Neuronal stem cell (in vitro differentiated cells): Measurements from ENCODE around the gene HSPA2.

Source experiments
- DNase-seq: peaks from one replicate; pipeline ENCODE4 v3.0.0-alpha.2; 2013; ENCODE audit warnings: low spot score
- H2AFZ ChIP-seq: one replicate; pipeline ENCODE4 v1.6.1; 2013; ENCODE audit warnings: mild to moderate bottlenecking, low read length, inconsistent platforms
- H2AK5ac ChIP-seq: 2 replicates; pipeline ENCODE4 v1.6.1; 2013; ENCODE audit warnings: low read depth, mild to moderate bottlenecking, inconsistent platforms, low read length, moderate library complexity, mixed read lengths
- H2BK120ac ChIP-seq: 2 replicates; pipeline ENCODE4 v1.6.1; 2013; ENCODE audit warnings: low read depth, mild to moderate bottlenecking, inconsistent platforms, low read length, moderate library complexity, mixed read lengths
- H2BK12ac ChIP-seq: one replicate; pipeline ENCODE4 v1.6.1; 2013; ENCODE audit warnings: low read length, inconsistent platforms
- H2BK15ac ChIP-seq: 2 replicates; pipeline ENCODE4 v1.6.1; 2013; ENCODE audit warnings: mild to moderate bottlenecking, low read length, inconsistent platforms, mixed read lengths
- H2BK5ac ChIP-seq: one replicate; pipeline ENCODE4 v1.6.1; 2013; ENCODE audit warnings: inconsistent platforms, mild to moderate bottlenecking, low read length, moderate library complexity
- H3K14ac ChIP-seq: one replicate; pipeline ENCODE4 v1.6.1; 2013; ENCODE audit warnings: low read length, inconsistent platforms
- H3K18ac ChIP-seq: 2 replicates; pipeline ENCODE4 v1.6.1; 2013; ENCODE audit warnings: low read length, inconsistent platforms
- H3K23ac ChIP-seq: 2 replicates; pipeline ENCODE4 v1.6.1; 2013; ENCODE audit warnings: low read depth, mild to moderate bottlenecking, mixed read lengths, low read length, inconsistent platforms; ENCODE audit not compliant: poor library complexity
- H3K27ac ChIP-seq: replicated peaks from 3 replicates; pipeline ENCODE4 v1.5.1; 2013; ENCODE audit warnings: low read length, inconsistent platforms
- H3K27me3 ChIP-seq, 3 experiments: 2 replicates each; pipeline ENCODE4 v1.6.1; 2013; ENCODE audit warnings: low read length in 3 of 3, mild to moderate bottlenecking in 2 of 3, inconsistent platforms in 1 of 3, low read depth in 1 of 3, mixed read lengths in 1 of 3, moderate library complexity in 1 of 3; ENCODE audit not compliant: control insufficient read depth in 3 of 3, insufficient read depth in 3 of 3
- H3K36me3 ChIP-seq, 2 donors: replicated peaks in 1 of 2; 2 replicates each; pipeline ENCODE4 v1.6.1; 2013; ENCODE audit warnings: low read length in 2 of 2; ENCODE audit not compliant: control insufficient read depth in 2 of 2, insufficient read depth in 2 of 2
- H3K4ac ChIP-seq: 2 replicates; pipeline ENCODE4 v1.6.1; 2013; ENCODE audit warnings: inconsistent platforms, mild to moderate bottlenecking, low read length, moderate library complexity
- H3K4me1 ChIP-seq, 2 donors: 1 replicate in 1 of 2; 2 replicates in 1 of 2; pipeline ENCODE4 v1.6.1; 2013; ENCODE audit warnings: low read length in 2 of 2, low read depth in 1 of 2; ENCODE audit not compliant: control insufficient read depth in 2 of 2, insufficient read depth in 1 of 2
- H3K4me2 ChIP-seq: one replicate; pipeline ENCODE4 v1.6.1; 2013; ENCODE audit warnings: mild to moderate bottlenecking, low read length, inconsistent platforms; ENCODE audit not compliant: insufficient read depth, poor library complexity, severe bottlenecking
- H3K4me3 ChIP-seq, 2 donors: 2 replicates each; pipeline ENCODE4 v1.5.1; 2013; ENCODE audit warnings: low read length in 2 of 2, mild to moderate bottlenecking in 2 of 2, inconsistent platforms in 1 of 2, moderate library complexity in 1 of 2
- H3K79me1 ChIP-seq: one replicate; pipeline ENCODE4 v1.6.1; 2013; ENCODE audit warnings: low read depth, mild to moderate bottlenecking, inconsistent platforms, low read length, moderate library complexity
- H3K9ac ChIP-seq: one replicate; pipeline ENCODE4 v1.6.1; 2013; ENCODE audit warnings: mild to moderate bottlenecking, low read depth, low read length, inconsistent platforms; ENCODE audit not compliant: poor library complexity
- H3K9me3 ChIP-seq, 2 donors: replicated peaks in 1 of 2; 2 replicates each; pipeline versions ENCODE3 to v1.6.1; 2013; ENCODE audit warnings: low read length in 2 of 2, mild to moderate bottlenecking in 2 of 2, inconsistent platforms in 1 of 2, low read depth in 1 of 2, mixed read lengths in 1 of 2, moderate library complexity in 1 of 2; ENCODE audit not compliant: control insufficient read depth in 2 of 2, insufficient read depth in 1 of 2
- H4K8ac ChIP-seq: one replicate; pipeline ENCODE4 v1.6.1; 2013; ENCODE audit warnings: low read depth, mild to moderate bottlenecking, inconsistent platforms, low read length, moderate library complexity
- H4K91ac ChIP-seq: one replicate; pipeline ENCODE4 v1.6.1; 2013; ENCODE audit warnings: low read length, low read depth, mild to moderate bottlenecking, inconsistent platforms; ENCODE audit not compliant: poor library complexity
- WGBS, 2 donors: extraction: QIAGEN DNeasy Blood & Tissue Kit; methylation state at CpG; one replicate each; pipeline ENCODE4 v1.1.7; 2013; ENCODE audit warnings: missing lambda C conversion rate in 2 of 2, mixed read lengths in 1 of 2; ENCODE audit not compliant: insufficient read length in 2 of 2, insufficient replicate concordance in 1 of 2; ENCODE audit errors: extremely low coverage in 2 of 2; 5-methylcytosine and 5-hydroxymethylcytosine counted together

The HSPA2 gene

DNA sequence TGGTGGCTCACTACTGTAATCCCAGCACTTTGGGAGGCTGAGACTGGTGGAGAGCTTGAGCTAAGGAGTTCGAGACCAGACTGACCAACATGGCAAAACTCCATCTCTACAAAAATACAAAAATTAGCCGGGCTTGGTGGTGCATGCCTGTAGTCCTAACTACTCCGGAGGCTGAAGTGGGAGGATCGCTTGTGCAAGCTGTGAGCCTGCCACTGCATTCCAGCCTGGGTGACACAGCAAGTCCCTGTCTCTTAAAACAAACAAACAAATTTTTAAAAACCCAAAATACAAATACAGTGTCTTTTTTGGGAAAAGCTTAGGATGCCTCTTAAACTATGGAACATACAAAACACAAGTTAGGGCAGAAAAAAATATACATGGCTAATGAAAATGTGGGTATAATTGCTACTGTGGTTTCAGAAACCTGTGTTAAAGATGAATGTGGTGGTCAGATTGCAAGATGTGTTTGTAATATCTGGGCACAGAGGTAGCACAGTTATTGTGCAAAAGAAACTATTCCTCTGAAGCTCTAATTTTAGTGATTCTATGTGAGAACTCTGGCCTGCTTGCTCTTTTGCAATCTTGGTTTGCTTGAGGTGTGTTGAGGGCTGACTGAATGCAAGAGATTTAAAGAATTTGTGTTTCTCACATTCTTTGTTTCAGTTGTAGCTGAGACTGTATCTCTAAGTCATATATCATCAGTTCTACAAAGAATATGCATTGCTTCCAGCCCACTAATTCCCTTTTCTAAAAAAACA is 3.9 kb upstream of the HSPA2 start:
- Histone ChIP-seq H2BK120ac (no peak overlapping the region), H3K27me3 (peaks cover 0 to 11% (median 6%) of the 10 kb centered on the region in 3 experiments), H2BK15ac (no peak overlapping the region), H4K91ac (no peak overlapping the region), H4K8ac (no peak overlapping the region), H3K36me3 (no peaks in the 10 kb centered on the region), H3K27ac (no peak overlapping the region), H2BK12ac (no peak overlapping the region), H3K4me3 (no peak overlapping the region), H3K18ac (no peak overlapping the region), H3K23ac (no peak overlapping the region), H2AK5ac (no peak overlapping the region), H3K4me1 (peaks cover 0 to 1% of the 10 kb centered on the region in 2 donors), H3K4me2 (no peak overlapping the region), H3K79me1 (no peaks in the 10 kb centered on the region), H2AFZ (no peak overlapping the region), H3K4ac (no peak overlapping the region), H3K9ac (no peak overlapping the region), H3K9me3 (peaks cover 11 to 16% of the 10 kb centered on the region in 2 donors), H2BK5ac (no peak overlapping the region), H3K14ac (no peak overlapping the region)
- WGBS, 2 donors = no CpG with 5 or more reads among the region's 4 CpGs
- DNase-seq = no peak

DNA sequence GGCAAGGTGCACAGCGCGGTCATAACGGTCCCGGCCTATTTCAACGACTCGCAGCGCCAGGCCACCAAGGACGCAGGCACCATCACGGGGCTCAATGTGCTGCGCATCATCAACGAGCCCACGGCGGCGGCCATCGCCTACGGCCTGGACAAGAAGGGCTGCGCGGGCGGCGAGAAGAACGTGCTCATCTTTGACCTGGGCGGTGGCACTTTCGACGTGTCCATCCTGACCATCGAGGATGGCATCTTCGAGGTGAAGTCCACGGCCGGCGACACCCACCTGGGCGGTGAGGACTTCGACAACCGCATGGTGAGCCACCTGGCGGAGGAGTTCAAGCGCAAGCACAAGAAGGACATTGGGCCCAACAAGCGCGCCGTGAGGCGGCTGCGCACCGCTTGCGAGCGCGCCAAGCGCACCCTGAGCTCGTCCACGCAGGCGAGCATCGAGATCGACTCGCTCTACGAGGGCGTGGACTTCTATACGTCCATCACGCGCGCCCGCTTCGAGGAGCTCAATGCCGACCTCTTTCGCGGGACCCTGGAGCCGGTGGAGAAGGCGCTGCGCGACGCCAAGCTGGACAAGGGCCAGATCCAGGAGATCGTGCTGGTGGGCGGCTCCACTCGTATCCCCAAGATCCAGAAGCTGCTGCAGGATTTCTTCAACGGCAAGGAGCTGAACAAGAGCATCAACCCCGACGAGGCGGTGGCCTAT is 875 bp downstream of the HSPA2 start:
- Histone ChIP-seq H2BK120ac (no peak overlapping the region), H2AFZ (no peak overlapping the region), H3K23ac (peak overlapping the region; percentile 37), H3K79me1 (no peaks in the 10 kb centered on the region), H3K9ac (peak overlapping the region; percentile 3), H3K4me1 (peaks cover 0 to 1% of the 10 kb centered on the region in 2 donors), H3K4me2 (no peak overlapping the region), H2BK12ac (no peak overlapping the region), H3K36me3 (no peaks in the 10 kb centered on the region), H3K14ac (peak overlapping the region; percentile 63), H2BK5ac (no peak overlapping the region), H2AK5ac (peak overlapping the region; percentile 58), H3K18ac (peak overlapping the region; percentile 61), H3K27me3 (peaks cover 0 to 23% (median 11%) of the 10 kb centered on the region in 3 experiments), H2BK15ac (peak overlapping the region; percentile 77), H4K8ac (no peak overlapping the region), H3K9me3 (peaks cover 17 to 22% of the 10 kb centered on the region in 2 donors), H3K27ac (no peak overlapping the region), H3K4ac (no peak overlapping the region), H4K91ac (peak overlapping the region; percentile 53), H3K4me3 (peak overlapping the region in 1 of 2 donors; percentile 63)
- no peak for DNase-seq
- no CpG with 5 or more reads among the region's 73 CpGs for WGBS, 2 donors

DNA sequence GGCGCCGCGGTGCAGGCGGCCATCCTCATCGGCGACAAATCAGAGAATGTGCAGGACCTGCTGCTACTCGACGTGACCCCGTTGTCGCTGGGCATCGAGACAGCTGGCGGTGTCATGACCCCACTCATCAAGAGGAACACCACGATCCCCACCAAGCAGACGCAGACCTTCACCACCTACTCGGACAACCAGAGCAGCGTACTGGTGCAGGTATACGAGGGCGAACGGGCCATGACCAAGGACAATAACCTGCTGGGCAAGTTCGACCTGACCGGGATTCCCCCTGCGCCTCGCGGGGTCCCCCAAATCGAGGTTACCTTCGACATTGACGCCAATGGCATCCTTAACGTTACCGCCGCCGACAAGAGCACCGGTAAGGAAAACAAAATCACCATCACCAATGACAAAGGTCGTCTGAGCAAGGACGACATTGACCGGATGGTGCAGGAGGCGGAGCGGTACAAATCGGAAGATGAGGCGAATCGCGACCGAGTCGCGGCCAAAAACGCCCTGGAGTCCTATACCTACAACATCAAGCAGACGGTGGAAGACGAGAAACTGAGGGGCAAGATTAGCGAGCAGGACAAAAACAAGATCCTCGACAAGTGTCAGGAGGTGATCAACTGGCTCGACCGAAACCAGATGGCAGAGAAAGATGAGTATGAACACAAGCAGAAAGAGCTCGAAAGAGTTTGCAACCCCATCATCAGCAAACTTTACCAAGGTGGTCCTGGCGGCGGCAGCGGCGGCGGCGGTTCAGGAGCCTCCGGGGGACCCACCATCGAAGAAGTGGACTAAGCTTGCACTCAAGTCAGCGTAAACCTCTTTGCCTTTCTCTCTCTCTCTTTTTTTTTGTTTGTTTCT is 1.7 kb downstream of the HSPA2 start:
- H2BK5ac ChIP-seq = no peak overlapping the region
- peaks cover 0 to 1% of the 10 kb centered on the region in 2 donors for H3K4me1 ChIP-seq
- H3K4ac ChIP-seq = no peak overlapping the region
- H4K8ac ChIP-seq = no peak overlapping the region
- H3K4me2 ChIP-seq = no peak overlapping the region
- peaks cover 0 to 23% (median 11%) of the 10 kb centered on the region in 3 experiments for H3K27me3 ChIP-seq
- no peak for DNase-seq
- peak overlapping the region; percentile 58 for H2AK5ac ChIP-seq
- no peak overlapping the region for H2BK15ac ChIP-seq
- no peak overlapping the region for H2BK120ac ChIP-seq
- H3K79me1 ChIP-seq = no peaks in the 10 kb centered on the region
- peak overlapping the region in 1 of 2 donors; percentile 63 for H3K4me3 ChIP-seq
- H3K9me3 ChIP-seq = peaks cover 17 to 22% of the 10 kb centered on the region in 2 donors
- H3K18ac ChIP-seq = peak overlapping the region; percentile 7
- H4K91ac ChIP-seq = no peak overlapping the region
- WGBS, 2 donors = no CpG with 5 or more reads among the region's 61 CpGs
- no peak overlapping the region for H3K14ac ChIP-seq
- no peak overlapping the region for H3K27ac ChIP-seq
- H2BK12ac ChIP-seq = no peak overlapping the region
- H3K23ac ChIP-seq = peak overlapping the region; percentile 37
- no peak overlapping the region for H3K9ac ChIP-seq
- no peaks in the 10 kb centered on the region for H3K36me3 ChIP-seq
- no peak overlapping the region for H2AFZ ChIP-seq
